Activated CD4-positive, alpha-beta T cell treated with anti-CD3 and anti-CD28 coated beads, Interleukin-10, Interleukin-2, amounts not matched to agents 100 ng/mL and 50 ng/mL, durations not matched to agents 16 hours and 8 hours (primary cell): ENCODE results near the gene GOLGA6A.

Experiments used
- DNase-seq: peaks from one replicate; pipeline ENCODE4 v3.0.0-alpha.2; 2020

GOLGA6A gene

GRCh38 chr15:74035121-74036017, 47.0 kb downstream of the GOLGA6A start:
- DNase-seq = no peak

- DNase-seq = no peak
These were observed 48.1 kb downstream of the GOLGA6A start for GRCh38 chr15:74034206-74034755.

GRCh38 chr15:74032606-74033561, 49.5 kb downstream of the GOLGA6A start:
- DNase-seq = no peak

- DNase-seq = no peak
These were observed 50.3 kb downstream of the GOLGA6A start for GRCh38 chr15:74032046-74032445.

GRCh38 chr15:74028646-74029045, 53.7 kb downstream of the GOLGA6A start:
- no peak for DNase-seq

GRCh38 chr15:74027688-74028087, 54.7 kb downstream of the GOLGA6A start:
- DNase-seq = no peak

- no peak for DNase-seq
These were observed 56.9 kb downstream of the GOLGA6A start for GRCh38 chr15:74025436-74025835.

GRCh38 chr15:74024687-74025086, 57.7 kb downstream of the GOLGA6A start:
- DNase-seq = no peak

GRCh38 chr15:74022706-74023470, 59.5 kb downstream of the GOLGA6A start:
- DNase-seq = no peak
